H9 (cell line): ENCODE results near the gene PRKCI. TPM values are rescaled to one million over a fixed set of nuclear protein-coding genes. Genes with fewer than 3 reads are reported as not detected.

Source experiments
- DNase-seq: peaks from one replicate; pipeline ENCODE4 v3.0.0-alpha.2; 2017
- H2AFZ ChIP-seq: one replicate; pipeline ENCODE4 v1.6.1; 2013; ENCODE audit warnings: mild to moderate bottlenecking, low read length, control low read depth, moderate library complexity
- H2AK5ac ChIP-seq: 2 replicates; pipeline ENCODE4 v1.6.1; 2013; ENCODE audit warnings: low read length, control low read depth, mixed read lengths; ENCODE audit not compliant: insufficient read length
- H2BK120ac ChIP-seq: one replicate; pipeline ENCODE4 v1.6.1; 2013; ENCODE audit warnings: low read depth, mild to moderate bottlenecking, low read length, control low read depth, inconsistent platforms; ENCODE audit not compliant: poor library complexity, severe bottlenecking
- H2BK12ac ChIP-seq: 2 replicates; pipeline ENCODE4 v1.6.1; 2013; ENCODE audit warnings: low read length, control low read depth, mixed read lengths, low read depth; ENCODE audit not compliant: insufficient read length
- H2BK15ac ChIP-seq: 2 replicates; pipeline ENCODE4 v1.6.1; 2013; ENCODE audit warnings: low read depth, low read length, control low read depth
- H2BK20ac ChIP-seq: one replicate; pipeline ENCODE4 v1.6.1; 2013; ENCODE audit warnings: low read depth, mild to moderate bottlenecking, low read length, control low read depth, inconsistent platforms; ENCODE audit not compliant: poor library complexity, severe bottlenecking
- H2BK5ac ChIP-seq: 2 replicates; pipeline ENCODE4 v1.6.1; 2013; ENCODE audit warnings: low read length, control low read depth, mixed read lengths; ENCODE audit not compliant: insufficient read length
- H3K14ac ChIP-seq: 2 replicates; pipeline ENCODE4 v1.6.1; 2013; ENCODE audit warnings: low read length, control low read depth; ENCODE audit not compliant: insufficient read depth
- H3K18ac ChIP-seq: 2 replicates; pipeline ENCODE4 v1.6.1; 2013; ENCODE audit warnings: low read depth, mild to moderate bottlenecking, mixed read lengths, low read length, control low read depth; ENCODE audit not compliant: insufficient read length
- H3K23ac ChIP-seq: 2 replicates; pipeline ENCODE4 v1.6.1; 2013; ENCODE audit warnings: low read length, control low read depth, mixed read lengths, low read depth; ENCODE audit not compliant: insufficient read length
- H3K23me2 ChIP-seq: 2 replicates; pipeline ENCODE4 v1.6.1; 2013; ENCODE audit warnings: low read depth, mild to moderate bottlenecking, mixed read lengths, low read length, control low read depth; ENCODE audit not compliant: insufficient read length, poor library complexity, severe bottlenecking
- H3K27ac ChIP-seq: 2 replicates; pipeline ENCODE4 v1.5.1; 2013; ENCODE audit warnings: low read length, control low read depth, mixed read lengths, low read depth; ENCODE audit not compliant: insufficient read length
- H3K27me3 ChIP-seq: 2 replicates; pipeline ENCODE4 v1.6.1; 2013; ENCODE audit warnings: low read length, control low read depth, inconsistent platforms; ENCODE audit not compliant: insufficient read depth
- H3K4ac ChIP-seq: 2 replicates; pipeline ENCODE4 v1.6.1; 2013; ENCODE audit warnings: low read depth, mild to moderate bottlenecking, control low read depth, inconsistent platforms, low read length, moderate library complexity
- H3K4me1 ChIP-seq: 2 replicates; pipeline ENCODE4 v1.6.1; 2013; ENCODE audit warnings: low read length, control low read depth, inconsistent platforms; ENCODE audit not compliant: insufficient read depth
- H3K4me2 ChIP-seq: 2 replicates; pipeline ENCODE4 v1.6.1; 2013; ENCODE audit warnings: low read length, control low read depth, mixed read lengths; ENCODE audit not compliant: insufficient read length, insufficient read depth
- H3K56ac ChIP-seq: 2 replicates; pipeline ENCODE4 v1.6.1; 2013; ENCODE audit warnings: low read depth, mild to moderate bottlenecking, mixed read lengths, low read length, control low read depth; ENCODE audit not compliant: insufficient read length
- H3K79me1 ChIP-seq: 2 replicates; pipeline ENCODE4 v1.6.1; 2013; ENCODE audit warnings: low read depth, mild to moderate bottlenecking, moderate library complexity, low read length, control low read depth, inconsistent platforms; ENCODE audit not compliant: insufficient read depth, poor library complexity, severe bottlenecking
- H3K79me2 ChIP-seq: 2 replicates; pipeline ENCODE4 v1.6.1; 2013; ENCODE audit warnings: low read length, control low read depth, inconsistent platforms; ENCODE audit not compliant: insufficient read depth
- H3K9ac ChIP-seq: 2 replicates; pipeline ENCODE4 v1.6.1; 2013; ENCODE audit warnings: low read length, control low read depth, mixed read lengths; ENCODE audit not compliant: insufficient read length; ENCODE audit errors: extremely low read depth
- H3K9me3 ChIP-seq: one replicate; pipeline ENCODE4 v1.6.1; 2013; ENCODE audit warnings: low read depth, low read length, inconsistent platforms; ENCODE audit not compliant: control insufficient read depth
- H3T11ph ChIP-seq: one replicate; pipeline ENCODE4 v1.6.1; 2013; ENCODE audit warnings: mild to moderate bottlenecking, low read length, control low read depth, inconsistent platforms
- H4K20me1 ChIP-seq: one replicate; pipeline ENCODE4 v1.6.1; 2013; ENCODE audit not compliant: control insufficient read depth, insufficient read length, insufficient read depth
- H4K5ac ChIP-seq: 2 replicates; pipeline ENCODE4 v1.6.1; 2013; ENCODE audit warnings: low read depth, mild to moderate bottlenecking, mixed read lengths, low read length, control low read depth; ENCODE audit not compliant: insufficient read length
- H4K8ac ChIP-seq: replicated peaks from 2 replicates; pipeline ENCODE4 v1.6.1; 2013; ENCODE audit warnings: low read length, control low read depth, mixed read lengths, low read depth; ENCODE audit not compliant: insufficient read length
- H4K91ac ChIP-seq: 2 replicates; pipeline ENCODE4 v1.6.1; 2013; ENCODE audit warnings: low read depth, mild to moderate bottlenecking, moderate library complexity, mixed read lengths, low read length, control low read depth; ENCODE audit not compliant: insufficient read length
- H3K27ac Mint-ChIP-seq, 3 experiments: 2 replicates in 2 of 3; 3 replicates in 1 of 3; pipeline ENCODE4 v1.8.0; 2020 to 2021; ENCODE audit warnings: mixed read lengths in 3 of 3, mild to moderate bottlenecking in 1 of 3, moderate library complexity in 1 of 3
- H3K27me3 Mint-ChIP-seq: 2 replicates; pipeline ENCODE4 v1.8.0; 2021; ENCODE audit warnings: low read depth, mild to moderate bottlenecking, moderate library complexity, mixed read lengths
- H3K36me3 Mint-ChIP-seq, 3 experiments: 2 replicates in 2 of 3; 3 replicates in 1 of 3; pipeline ENCODE4 v1.8.0; 2020 to 2021; ENCODE audit warnings: low read depth in 3 of 3, mixed read lengths in 3 of 3; ENCODE audit not compliant: insufficient read depth in 1 of 3
- H3K4me1 Mint-ChIP-seq, 2 experiments: 2 replicates each; pipeline ENCODE4 v1.8.0; 2020; ENCODE audit warnings: mixed read lengths in 2 of 2
- H3K4me3 Mint-ChIP-seq, 2 experiments: 2 replicates in 1 of 2; 3 replicates in 1 of 2; pipeline ENCODE4 v1.8.0; 2020 to 2021; ENCODE audit warnings: mild to moderate bottlenecking in 2 of 2, mixed read lengths in 2 of 2, moderate library complexity in 1 of 2
- H3K9me3 Mint-ChIP-seq, 2 experiments: 2 replicates in 1 of 2; 3 replicates in 1 of 2; pipeline ENCODE4 v1.8.0; 2020; ENCODE audit warnings: mild to moderate bottlenecking in 2 of 2, mixed read lengths in 2 of 2, moderate library complexity in 1 of 2
- CTCF ChIP-seq: fragments of 200-600 bp; sonication (generic); conservative IDR thresholded peaks from 3 replicates; pipeline ENCODE4 v1.8.0; 2021; ENCODE audit warnings: antibody characterized with exemption, mild to moderate bottlenecking
- total RNA-seq: library from RNA; stranded (reverse); gene quantifications from 2 replicates; pipeline ENCODE4 v1.2.1, GENCODE V29; 2021

PRKCI gene
- total RNA-seq, 1 experiment from 2014 or later = 71.1 TPM

GRCh38 chr3:170240671-170241070 is 18.4 kb downstream of the PRKCI start:
- H2BK15ac ChIP-seq = no peak overlapping the region
- H3K27me3 ChIP-seq = no peaks in the 10 kb centered on the region
- H3K23me2 ChIP-seq = no peaks in the 10 kb centered on the region
- no peaks in the 10 kb centered on the region; the same call in 1 of the 2 replicates for H3K4me1 ChIP-seq
- Mint-ChIP-seq H3K27ac (peak overlapping the region in 2 of 3 experiments; percentile 53 to 74; a peak in 2 of 7 replicates), H3K4me1 (peaks cover 0 to 10% of the 10 kb centered on the region in 2 experiments; a peak in 1 of 4 replicates), H3K27me3 (no peaks in the 10 kb centered on the region), H3K36me3 (peaks cover 19 to 51% (median 44%) of the 10 kb centered on the region in 3 experiments), H3K9me3 (no peaks in the 10 kb centered on the region), H3K4me3 (no peak overlapping the region)
- no peak overlapping the region for H4K8ac ChIP-seq
- H2BK20ac ChIP-seq = no peak overlapping the region
- H3K79me1 ChIP-seq = peaks cover 4% of the 10 kb centered on the region
- no peak overlapping the region for H3K4me2 ChIP-seq
- H4K91ac ChIP-seq = no peak overlapping the region
- no peaks in the 10 kb centered on the region for H4K20me1 ChIP-seq
- no peak overlapping the region for H3K18ac ChIP-seq
- H2BK120ac ChIP-seq = no peak overlapping the region
- peaks cover 2% of the 10 kb centered on the region; the same call in 1 of the 2 replicates for H3K79me2 ChIP-seq
- H3K4ac ChIP-seq = no peak overlapping the region
- H3K9me3 ChIP-seq = no peaks in the 10 kb centered on the region
- H3K9ac ChIP-seq = no peak overlapping the region
- no peak overlapping the region for H2AK5ac ChIP-seq
- no peak overlapping the region for H3K14ac ChIP-seq
- no peak overlapping the region for H2BK5ac ChIP-seq
- H2BK12ac ChIP-seq = no peak overlapping the region
- H4K5ac ChIP-seq = no peak overlapping the region
- no peak for TF ChIP-seq CTCF
- H3K56ac ChIP-seq = no peak overlapping the region
- no peak overlapping the region for H3T11ph ChIP-seq
- no peak overlapping the region for H3K23ac ChIP-seq
- DNase-seq = no peak
- no peak overlapping the region for H3K27ac ChIP-seq
- H2AFZ ChIP-seq = no peak overlapping the region
